SK-N-MC (cell line): ENCODE data around the gene ZBTB49.

Experiments used
- DNase-seq: peaks from one replicate; pipeline ENCODE4 v3.0.0-alpha.2; 2011; ENCODE audit warnings: low read depth, low spot score
- H3K27ac ChIP-seq: fragments of 200-600 bp; sonication (generic); 2 replicates; pipeline ENCODE4 v1.5.1; 2016; ENCODE audit warnings: mixed run types
- H3K36me3 ChIP-seq: fragments of 200-600 bp; sonication (generic); 2 replicates; pipeline ENCODE4 v1.6.1; 2017; ENCODE audit warnings: antibody characterized with exemption, low read length, mixed read lengths; ENCODE audit not compliant: insufficient read depth
- H3K4me3 ChIP-seq: fragments of 200-600 bp; sonication (generic); 2 replicates; pipeline ENCODE4 v1.5.1; 2016
- H3K9ac ChIP-seq: fragments of 200-600 bp; sonication (generic); 2 replicates; pipeline ENCODE4 v1.8.0; 2017; ENCODE audit warnings: mixed run types, mixed read lengths; ENCODE audit not compliant: insufficient read length
- H3K9me3 ChIP-seq: fragments of 200-600 bp; sonication (generic); 2 replicates; pipeline ENCODE4 v1.6.1; 2017; ENCODE audit warnings: low read depth, mild to moderate bottlenecking, antibody characterized with exemption, low read length, moderate library complexity, mixed read lengths
- EZH2 ChIP-seq: fragments of 200-600 bp; sonication (generic); IDR thresholded peaks from one replicate; pipeline ENCODE4 v1.6.1; 2017; ENCODE audit warnings: antibody characterized with exemption
- FOXP2 ChIP-seq: optimal IDR thresholded peaks from 2 replicates; pipeline ENCODE3; 2011; ENCODE audit warnings: mild to moderate bottlenecking, moderate library complexity; ENCODE audit not compliant: insufficient read depth; ENCODE audit errors: extremely low read length, control extremely low read depth
- POLR2AphosphoS5 ChIP-seq: IDR thresholded peaks from 2 replicates; pipeline ENCODE4 v1.6.1; 2012; ENCODE audit warnings: mild to moderate bottlenecking, low read depth, low read length, borderline replicate concordance

The ZBTB49 gene

GRCh38 chr4:4326166-4326565 is 36.1 kb downstream of the ZBTB49 start:
- no peak overlapping the region for H3K9ac ChIP-seq
- no peak for DNase-seq
- H3K4me3 ChIP-seq: no peak overlapping the region
- TF ChIP-seq EZH2 (no peak), POLR2AphosphoS5 (no peak), FOXP2 (no peak)
- no peak overlapping the region for H3K27ac ChIP-seq
- no peaks in the 10 kb centered on the region for H3K9me3 ChIP-seq
- H3K36me3 ChIP-seq: no peaks in the 10 kb centered on the region

GRCh38 chr4:4327652-4328121 is 37.6 kb downstream of the ZBTB49 start:
- Histone ChIP-seq H3K9ac (no peak overlapping the region), H3K27ac (no peak overlapping the region), H3K4me3 (no peak overlapping the region), H3K36me3 (no peaks in the 10 kb centered on the region), H3K9me3 (no peaks in the 10 kb centered on the region)
- no peak for TF ChIP-seq EZH2
- TF ChIP-seq FOXP2: no peak
- TF ChIP-seq POLR2AphosphoS5: no peak
- no peak for DNase-seq

- no peak for DNase-seq
- Histone ChIP-seq H3K9me3 (no peaks in the 10 kb centered on the region), H3K4me3 (no peak overlapping the region), H3K9ac (no peak overlapping the region), H3K36me3 (no peaks in the 10 kb centered on the region), H3K27ac (no peak overlapping the region)
- no peak for TF ChIP-seq FOXP2
- TF ChIP-seq EZH2: no peak
- TF ChIP-seq POLR2AphosphoS5: no peak
Measured at GRCh38 chr4:4328206-4328605, 38.2 kb downstream of the ZBTB49 start.

GRCh38 chr4:4328840-4329239 is 38.8 kb downstream of the ZBTB49 start:
- Histone ChIP-seq H3K36me3 (no peaks in the 10 kb centered on the region), H3K9ac (no peak overlapping the region), H3K4me3 (no peak overlapping the region), H3K9me3 (no peaks in the 10 kb centered on the region), H3K27ac (no peak overlapping the region)
- TF ChIP-seq POLR2AphosphoS5 (no peak), EZH2 (no peak), FOXP2 (no peak)
- no peak for DNase-seq

- no peak for DNase-seq
- Histone ChIP-seq H3K9ac (no peak overlapping the region), H3K9me3 (no peaks in the 10 kb centered on the region), H3K27ac (no peak overlapping the region), H3K4me3 (no peak overlapping the region), H3K36me3 (no peaks in the 10 kb centered on the region)
- TF ChIP-seq POLR2AphosphoS5 (no peak), FOXP2 (no peak), EZH2 (no peak)
Measured at GRCh38 chr4:4329496-4329895, 39.4 kb downstream of the ZBTB49 start.

- no peaks in the 10 kb centered on the region for H3K9me3 ChIP-seq
- H3K9ac ChIP-seq: no peak overlapping the region
- DNase-seq: no peak
- no peak overlapping the region for H3K27ac ChIP-seq
- TF ChIP-seq POLR2AphosphoS5 (no peak), FOXP2 (no peak), EZH2 (no peak)
- no peak overlapping the region for H3K4me3 ChIP-seq
- no peaks in the 10 kb centered on the region for H3K36me3 ChIP-seq
Measured at GRCh38 chr4:4330794-4331193, 40.7 kb downstream of the ZBTB49 start.

GRCh38 chr4:4332529-4332928 is 42.5 kb downstream of the ZBTB49 start:
- no peaks in the 10 kb centered on the region for H3K9me3 ChIP-seq
- no peak overlapping the region for H3K9ac ChIP-seq
- H3K27ac ChIP-seq: no peak overlapping the region
- TF ChIP-seq FOXP2 (no peak), POLR2AphosphoS5 (no peak), EZH2 (no peak)
- H3K36me3 ChIP-seq: no peaks in the 10 kb centered on the region
- H3K4me3 ChIP-seq: no peak overlapping the region
- no peak for DNase-seq

GRCh38 chr4:4333265-4333706 is 43.2 kb downstream of the ZBTB49 start:
- TF ChIP-seq POLR2AphosphoS5 (no peak), EZH2 (no peak), FOXP2 (no peak)
- H3K9ac ChIP-seq: no peak overlapping the region
- no peak overlapping the region; the same call in 1 of the 2 replicates for H3K4me3 ChIP-seq
- H3K27ac ChIP-seq: no peak overlapping the region
- H3K9me3 ChIP-seq: no peaks in the 10 kb centered on the region
- no peaks in the 10 kb centered on the region for H3K36me3 ChIP-seq
- no peak for DNase-seq

- H3K4me3 ChIP-seq: no peak overlapping the region
- no peak for DNase-seq
- H3K9me3 ChIP-seq: no peaks in the 10 kb centered on the region
- no peaks in the 10 kb centered on the region for H3K36me3 ChIP-seq
- H3K27ac ChIP-seq: no peak overlapping the region
- no peak overlapping the region for H3K9ac ChIP-seq
- TF ChIP-seq EZH2: no peak
- TF ChIP-seq FOXP2: no peak
- no peak for TF ChIP-seq POLR2AphosphoS5
Measured at GRCh38 chr4:4334798-4335520, 44.9 kb downstream of the ZBTB49 start.
